ENCODE data around the gene LAMTOR2. TPM values are rescaled to one million over a fixed set of nuclear protein-coding genes. Genes with fewer than 3 reads are reported as not detected.

LAMTOR2 gene
- total and polyA plus RNA-seq, 2 of the 4 experiments (the other 2 are of a cell fraction), result 50.0 to 89.0 TPM

GRCh38 chr1:156055281-156056048 is 883 bp downstream of the LAMTOR2 start:
- H3K36me3 ChIP-seq (ENCODE audit: control insufficient read depth, insufficient read depth, low read length), result peaks cover 7% of the 10 kb centered on the region
- no peaks in the 10 kb centered on the region for H4K20me1 ChIP-seq (ENCODE audit: insufficient read depth, low read length)
- in situ Hi-C loops (cut with MboI; ENCODE audit: low sequenced_read_pairs), result no loop called here
- peaks cover 12% of the 10 kb centered on the region for H3K9me1 ChIP-seq (ENCODE audit: insufficient read depth, low read length)
- no peak for ATAC-seq (ENCODE audit: low read depth)
- peak overlapping the region; percentile 93 for H3K23ac ChIP-seq (ENCODE audit: low read depth, low read length)
- peaks cover 4% of the 10 kb centered on the region; the same call in 1 of the 2 replicates for H3K4me1 ChIP-seq (ENCODE audit: control insufficient read depth, insufficient read depth, low read length)
- no peaks in the 10 kb centered on the region for H3K9me3 ChIP-seq (ENCODE audit: control insufficient read depth, insufficient read depth, low read length)
- peak overlapping the region; percentile 52 to 95; a peak in 3 of 4 replicates for H4K8ac ChIP-seq (ENCODE audit: low read depth in 2 of 2, low read length in 2 of 2)
- peak overlapping the region; percentile 92 for H2AK9ac ChIP-seq (replicated peaks; ENCODE audit: low read depth, low read length, poor library complexity)
- H3K4me3 ChIP-seq (ENCODE audit: insufficient read depth, low read depth, low read length), result peak overlapping the region; percentile 83
- dilution Hi-C loops (cut with HindIII; ENCODE audit: low sequenced_read_pairs, unreplicated experiment), result no loop called here
- BruUV-seq (replicated peaks), result no TSS peak
- H2BK5ac ChIP-seq (ENCODE audit: low read depth, low read length, poor library complexity, severe bottlenecking), result peak overlapping the region; percentile 89
- peak overlapping the region; percentile 31; the same call in 1 of the 2 replicates for H4K5ac ChIP-seq (ENCODE audit: low read depth, low read length)
- intact Hi-C loops (cut with micrococcal nuclease), result no loop called here
- H3K79me1 ChIP-seq (ENCODE audit: low read depth in 1 of 2, low read length in 2 of 2), result peaks cover 30 to 56% of the 10 kb centered on the region in 2 experiments
- CTCF ChIA-PET, result no interaction called here
- H2BK120ac ChIP-seq (ENCODE audit: low read depth, low read length), result no peak overlapping the region
- H3K56ac ChIP-seq (ENCODE audit: extremely low read depth, insufficient read depth, low read length), result peak overlapping the region; percentile 32; the same call in 1 of the 2 replicates
- H2BK15ac ChIP-seq (ENCODE audit: low read depth, low read length), result no peak overlapping the region
- POLR2A ChIA-PET (ENCODE audit: unreplicated experiment), result no interaction called here
- H3K9ac ChIP-seq (ENCODE audit: low read depth, low read length), result peak overlapping the region; percentile 88
- H3K18ac ChIP-seq (ENCODE audit: low read depth, low read length), result no peak overlapping the region
- peak overlapping the region; percentile 97 for H2AFZ ChIP-seq (replicated peaks; ENCODE audit: low read length, poor library complexity)
- no peaks in the 10 kb centered on the region for H3K27me3 ChIP-seq (ENCODE audit: control insufficient read depth, insufficient read depth, low read length)
- peak overlapping the region; percentile 90 for H3K27ac ChIP-seq (ENCODE audit: insufficient read depth, low read length)
- H3K4ac ChIP-seq (ENCODE audit: low read depth, low read length), result peak overlapping the region; percentile 88
- peak overlapping the region; percentile 20 for H2AK5ac ChIP-seq (ENCODE audit: low read depth, low read length)
- H4K91ac ChIP-seq (ENCODE audit: insufficient read depth, low read depth, low read length), result peak overlapping the region; percentile 57; the same call in 1 of the 2 replicates
- no peak for DNase-seq
- no peak overlapping the region for H2BK20ac ChIP-seq (ENCODE audit: low read depth, low read length)
- peak overlapping the region; percentile 90 for H3K4me2 ChIP-seq (ENCODE audit: low read depth, low read length)
- peak overlapping the region; percentile 78 for H3K14ac ChIP-seq (replicated peaks; ENCODE audit: low read depth, low read length)
- no CpG with 5 or more reads among the region's 17 CpGs for WGBS, 2 experiments (ENCODE audit: extremely low coverage in 2 of 2, insufficient read length in 1 of 2)
- TF ChIP-seq MAZ (IDR thresholded peaks at IDR 0.05; ENCODE audit: borderline replicate concordance, low read depth, low read length), result no peak
- no peak for TF ChIP-seq FOS (IDR thresholded peaks at IDR 0.05; ENCODE audit: low read depth, low read length)
- no peak for TF ChIP-seq NFE2L2 (IDR thresholded peaks at IDR 0.05; ENCODE audit: low read depth, low read length)
- no peak for TF ChIP-seq MAFK (IDR thresholded peaks at IDR 0.05; ENCODE audit: low read depth, low read length)
- TF ChIP-seq CEBPB (IDR thresholded peaks at IDR 0.05; ENCODE audit: low read depth, low read length), result no peak
- TF ChIP-seq CHD1 (IDR thresholded peaks at IDR 0.05; ENCODE audit: low read depth, low read length), result no peak
- TF ChIP-seq RAD21 (IDR thresholded peaks at IDR 0.05; ENCODE audit: low read length), result no peak
- TF ChIP-seq USF2 (IDR thresholded peaks at IDR 0.05; ENCODE audit: low read depth, low read length), result no peak
- TF ChIP-seq BHLHE40 (IDR thresholded peaks at IDR 0.05; ENCODE audit: low read depth, low read length), result no peak
- no peak for TF ChIP-seq RCOR1 (IDR thresholded peaks at IDR 0.05; ENCODE audit: insufficient replicate concordance, low read length)
- TF ChIP-seq POLR2A (IDR thresholded peaks at IDR 0.05; ENCODE audit: low read depth, low read length), result no peak
- TF ChIP-seq SMC3 (IDR thresholded peaks at IDR 0.05; ENCODE audit: low read depth, low read length), result no peak
- no peak for TF ChIP-seq RFX5 (IDR thresholded peaks at IDR 0.05; ENCODE audit: low read depth, low read length)
- no peak for TF ChIP-seq ELK1 (IDR thresholded peaks at IDR 0.05; ENCODE audit: borderline replicate concordance, low read depth, low read length)
- no peak for TF ChIP-seq CTCF (conservative IDR thresholded peaks at IDR 0.05; ENCODE audit: low read depth, low read length)
